CD8-positive, alpha-beta memory T cell (primary cell): ENCODE measurements around the gene LEPROT. TPM values are rescaled to one million over a fixed set of nuclear protein-coding genes. Genes with fewer than 3 reads are reported as not detected.
"Not testable (repeated sequence)": the region's sequence is repeated elsewhere in the genome, so short reads cannot be mapped to it uniquely, and the experiment has no call there.

ENCODE experiments used
- CTCF ChIA-PET: fragments of 350-600 bp; sonication (Branson Sonifier 250); formaldehyde crosslinking; loops from one replicate; lab custom pipeline; 2021; ENCODE audit warnings: antibody characterized with exemption; lab: Charles Lee
- POLR2A ChIA-PET: fragments of 350-600 bp; sonication (Branson Sonifier 250); formaldehyde crosslinking; loops from one replicate; lab custom pipeline; 2021; ENCODE audit warnings: antibody characterized with exemption; lab: Charles Lee
- DNase-seq, 5 donors: peaks; one replicate each; pipeline versions ENCODE4 v3.0.0 to v3.0.0-alpha.2; 2020 to 2022; ENCODE audit warnings: mixed read lengths in 1 of 5
- H3K27ac ChIP-seq: one replicate; pipeline ENCODE4 v1.7.0; 2013; ENCODE audit warnings: low read depth, mild to moderate bottlenecking, low read length, moderate library complexity
- H3K27me3 ChIP-seq: 2 replicates; pipeline ENCODE4 v1.7.0; 2013; ENCODE audit warnings: low read length, mild to moderate bottlenecking; ENCODE audit not compliant: insufficient read depth, poor library complexity, severe bottlenecking
- H3K36me3 ChIP-seq: 2 replicates; pipeline ENCODE4 v1.7.0; 2013; ENCODE audit warnings: mild to moderate bottlenecking, low read length, moderate library complexity; ENCODE audit not compliant: insufficient read depth
- H3K4me1 ChIP-seq: 2 replicates; pipeline ENCODE4 v1.7.0; 2013; ENCODE audit warnings: mild to moderate bottlenecking, low read length, moderate library complexity; ENCODE audit not compliant: insufficient read depth
- H3K4me3 ChIP-seq: 2 replicates; pipeline ENCODE4 v1.7.0; 2013; ENCODE audit warnings: mild to moderate bottlenecking, low read length
- H3K9me3 ChIP-seq: 2 replicates; pipeline ENCODE4 v1.7.0; 2013; ENCODE audit warnings: mild to moderate bottlenecking, low read length
- H3K27ac Mint-ChIP-seq, 8 donors: one replicate each; pipeline ENCODE4 v1.8.0; 2020 to 2021; ENCODE audit warnings: mixed read lengths in 8 of 8, mild to moderate bottlenecking in 6 of 8, inconsistent platforms in 3 of 8, moderate library complexity in 3 of 8
- H3K27me3 Mint-ChIP-seq, 2 donors: one replicate each; pipeline ENCODE4 v1.8.0; 2020 to 2021; ENCODE audit warnings: mixed read lengths in 2 of 2, mild to moderate bottlenecking in 1 of 2, moderate library complexity in 1 of 2
- H3K36me3 Mint-ChIP-seq, 3 donors: one replicate each; pipeline ENCODE4 v1.8.0; 2020 to 2021; ENCODE audit warnings: mixed read lengths in 3 of 3, inconsistent platforms in 1 of 3, mild to moderate bottlenecking in 1 of 3
- H3K4me1 Mint-ChIP-seq, 3 donors: one replicate each; pipeline ENCODE4 v1.8.0; 2020 to 2021; ENCODE audit warnings: mixed read lengths in 3 of 3, inconsistent platforms in 1 of 3, mild to moderate bottlenecking in 1 of 3
- H3K4me3 Mint-ChIP-seq, 7 donors: one replicate each; pipeline ENCODE4 v1.8.0; 2020 to 2021; ENCODE audit warnings: mixed read lengths in 7 of 7, mild to moderate bottlenecking in 6 of 7, moderate library complexity in 4 of 7, inconsistent platforms in 2 of 7
- H3K9me3 Mint-ChIP-seq, 5 donors: one replicate each; pipeline ENCODE4 v1.8.0; 2020 to 2022; ENCODE audit warnings: mixed read lengths in 5 of 5, mild to moderate bottlenecking in 3 of 5, moderate library complexity in 2 of 5, inconsistent platforms in 1 of 5
- polyA plus RNA-seq: library from polyadenylated mRNA; unstranded; fragments of 300-500 nt; fragmentation: Illumina TruSeq; gene quantifications from one replicate; pipeline ENCODE4 v1.2.3, GENCODE V29; 2021
- total RNA-seq, 2 experiments: library from RNA; stranded (reverse); gene quantifications; one replicate each; pipeline ENCODE4 v1.2.3, GENCODE V29; 2021

Gene LEPROT
- total RNA-seq (10 to 100 TPM; 16.4 to 21.6 TPM), polyA plus RNA-seq (18.1 TPM)

GRCh38 chr1:65420590-65421350 lies at the start of gene LEPROT, which contains the start of gene LEPR:
TSS of gene LEPROT (plus strand) at chr1:65420668. CDS start at chr1:65420725, 57 bp downstream.
TSS of gene LEPR (plus strand) at chr1:65420668. CDS start at chr1:65565566, 144,898 bp downstream.
- Mint-ChIP-seq H3K27me3 (peaks cover 0 to 1% of the 10 kb centered on the region in 2 donors), H3K36me3 (peaks cover 0 to 13% (median 6%) of the 10 kb centered on the region in 3 donors), H3K9me3 (no peaks in the 10 kb centered on the region), H3K4me1 (peaks cover 16 to 23% (median 22%) of the 10 kb centered on the region in 3 donors), H3K27ac (peak within 1 kb of the TSS; percentile 83 to 97 (median 94)), H3K4me3 (no peak within 1 kb of the TSS)
- peak within 1 kb of the TSS; percentile 87 for H3K4me3 ChIP-seq
- DNase-seq, result no peak
- no peaks in the 10 kb centered on the region for H3K9me3 ChIP-seq
- POLR2A ChIA-PET, result interaction anchor here (0.7 to 2.1 kb wide), 3 partner anchors 11 to 1504 kb away, joined by 3 to 21 read pairs (median 4); partner anchors contain the start of genes DNAI4 and MIER1
- peak within 1 kb of the TSS; percentile 74 for H3K27ac ChIP-seq
- H3K4me1 ChIP-seq, result peaks cover 23% of the 10 kb centered on the region
- no peaks in the 10 kb centered on the region for H3K27me3 ChIP-seq
- H3K36me3 ChIP-seq, result no peaks in the 10 kb centered on the region
- CTCF ChIA-PET, result interaction anchor here (0.6 to 2.2 kb wide), 5 partner anchors 8 to 267 kb away, joined by 3 to 9 read pairs (median 5); no protein-coding TSS in a partner anchor

GRCh38 chr1:65371544-65371943 lies 48.9 kb upstream of the LEPROT start:
- Mint-ChIP-seq H3K36me3 (peaks cover 0 to 10% (median 4%) of the 10 kb centered on the region in 3 donors), H3K9me3 (no peaks in the 10 kb centered on the region), H3K4me1 (no peaks in the 10 kb centered on the region), H3K27me3 (peaks cover 0 to 3% of the 10 kb centered on the region in 2 donors), H3K27ac (no peak overlapping the region), H3K4me3 (no peak overlapping the region)
- no peak overlapping the region for H3K27ac ChIP-seq
- ChIA-PET POLR2A (no interaction called here), CTCF (no interaction called here)
- no peak overlapping the region for H3K4me3 ChIP-seq
- H3K27me3 ChIP-seq, result no peaks in the 10 kb centered on the region
- no peaks in the 10 kb centered on the region for H3K9me3 ChIP-seq
- H3K36me3 ChIP-seq, result no peaks in the 10 kb centered on the region
- no peaks in the 10 kb centered on the region for H3K4me1 ChIP-seq
- DNase-seq, result no peak

- CTCF ChIA-PET, result no interaction called here
- Histone ChIP-seq H3K36me3 (no peaks in the 10 kb centered on the region), H3K27me3 (no peaks in the 10 kb centered on the region), H3K4me3 (no peak overlapping the region), H3K9me3 (no peaks in the 10 kb centered on the region), H3K27ac (no peak overlapping the region), H3K4me1 (no peaks in the 10 kb centered on the region)
- DNase-seq, result no peak
- H3K36me3 Mint-ChIP-seq, result peaks cover 0 to 10% (median 0%) of the 10 kb centered on the region in 3 donors
- H3K4me1 Mint-ChIP-seq, result no peaks in the 10 kb centered on the region
- H3K9me3 Mint-ChIP-seq, result no peaks in the 10 kb centered on the region
- POLR2A ChIA-PET, result no interaction called here
- no peak overlapping the region for H3K4me3 Mint-ChIP-seq
- peak overlapping the region in 1 of 8 donors; percentile 21 for H3K27ac Mint-ChIP-seq
- peaks cover 0 to 3% of the 10 kb centered on the region in 2 donors for H3K27me3 Mint-ChIP-seq
These were observed 47.9 kb upstream of the LEPROT start for GRCh38 chr1:65372557-65372956.

DNA sequence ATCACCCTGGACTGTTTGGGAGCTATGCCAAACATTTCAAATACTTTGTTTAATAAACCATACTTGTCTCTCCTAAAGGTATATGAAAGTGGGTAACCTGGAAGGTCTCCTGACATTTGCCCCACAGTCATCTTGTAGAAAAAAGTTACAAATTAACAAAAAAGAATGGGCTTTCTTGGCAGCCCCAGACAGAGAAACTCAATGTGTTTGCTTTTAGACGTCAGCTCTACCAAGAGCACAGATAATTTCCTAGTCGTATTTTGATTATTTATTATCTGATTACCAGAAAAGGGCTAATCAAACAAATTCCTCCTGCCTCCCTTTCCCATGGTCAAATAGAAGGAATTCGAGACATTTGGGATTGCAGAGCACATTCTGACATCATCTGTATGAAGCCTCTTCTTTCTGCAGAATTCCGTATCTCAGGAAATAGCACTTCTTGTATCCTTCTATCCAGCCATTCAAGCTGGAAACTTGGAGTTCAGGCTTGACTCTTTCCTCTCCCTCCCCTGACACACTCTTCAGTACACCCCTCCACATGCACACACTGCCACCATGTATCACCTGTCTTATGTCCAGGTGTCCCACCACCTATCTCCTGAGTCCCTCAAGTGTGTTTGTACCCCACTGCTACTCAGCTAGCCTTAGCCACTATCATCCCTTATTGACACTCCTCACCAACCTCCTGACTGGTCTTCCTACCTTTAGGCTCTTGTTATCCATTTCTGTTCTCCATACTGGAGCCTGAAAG lies 42.8 kb upstream of the LEPROT start:
- Histone ChIP-seq H3K27ac (no peak overlapping the region), H3K36me3 (no peaks in the 10 kb centered on the region), H3K4me3 (no peak overlapping the region), H3K27me3 (no peaks in the 10 kb centered on the region), H3K9me3 (no peaks in the 10 kb centered on the region), H3K4me1 (no peaks in the 10 kb centered on the region)
- no peak overlapping the region for H3K4me3 Mint-ChIP-seq
- H3K27me3 Mint-ChIP-seq, result no peaks in the 10 kb centered on the region
- POLR2A ChIA-PET, result no interaction called here
- CTCF ChIA-PET, result no interaction called here
- H3K4me1 Mint-ChIP-seq, result no peaks in the 10 kb centered on the region
- peaks cover 0 to under 1% (median 0%) of the 10 kb centered on the region in 5 donors for H3K9me3 Mint-ChIP-seq
- no peak overlapping the region for H3K27ac Mint-ChIP-seq
- DNase-seq, result no peak
- H3K36me3 Mint-ChIP-seq, result peaks cover 5 to 29% (median 11%) of the 10 kb centered on the region in 3 donors

GRCh38 chr1:65378247-65378946 lies 42.1 kb upstream of the LEPROT start:
- Histone ChIP-seq H3K27ac (no peak overlapping the region), H3K9me3 (no peaks in the 10 kb centered on the region), H3K4me1 (no peaks in the 10 kb centered on the region), H3K36me3 (no peaks in the 10 kb centered on the region), H3K4me3 (no peak overlapping the region), H3K27me3 (no peaks in the 10 kb centered on the region)
- POLR2A ChIA-PET, result no interaction called here
- CTCF ChIA-PET, result no interaction called here
- Mint-ChIP-seq H3K27me3 (no peaks in the 10 kb centered on the region), H3K36me3 (peaks cover 5 to 32% (median 11%) of the 10 kb centered on the region in 3 donors), H3K27ac (no peak overlapping the region), H3K4me1 (no peaks in the 10 kb centered on the region), H3K4me3 (no peak overlapping the region), H3K9me3 (peaks cover 0 to 2% (median 0%) of the 10 kb centered on the region in 5 donors)
- DNase-seq, result no peak

GRCh38 chr1:65384426-65384825 lies 36.0 kb upstream of the LEPROT start:
- H3K27me3 ChIP-seq, H3K9me3 ChIP-seq, CTCF ChIA-PET, POLR2A ChIA-PET, H3K9me3 Mint-ChIP-seq, H3K27ac Mint-ChIP-seq, H3K27ac ChIP-seq, H3K4me3 ChIP-seq, H3K4me1 ChIP-seq, DNase-seq, H3K4me3 Mint-ChIP-seq, H3K4me1 Mint-ChIP-seq, H3K27me3 Mint-ChIP-seq, H3K36me3 ChIP-seq: not testable (repeated sequence)
- H3K36me3 Mint-ChIP-seq, result peaks cover 4 to 21% (median 16%) of the 10 kb centered on the region in 3 donors

DNA sequence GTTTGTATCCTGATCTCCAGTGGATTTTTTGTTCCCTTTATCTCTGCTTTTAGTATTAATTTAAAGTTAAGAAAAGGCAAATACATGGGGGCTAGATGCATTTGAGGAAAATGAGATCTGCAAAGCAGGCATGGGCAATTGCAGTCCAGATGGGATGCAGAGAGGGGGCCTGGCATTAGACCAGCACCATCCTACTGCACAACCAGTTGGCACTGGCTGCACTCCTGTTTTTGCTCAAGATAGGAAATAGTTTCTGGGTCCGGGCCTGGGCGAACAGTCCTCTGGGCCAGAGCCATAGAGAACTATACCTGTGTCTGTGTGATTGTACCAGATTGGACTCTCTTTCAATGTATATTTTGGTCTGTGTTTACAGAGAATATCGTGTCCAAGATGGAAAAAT lies 34.0 kb upstream of the LEPROT start:
- H3K4me1 Mint-ChIP-seq, result no peaks in the 10 kb centered on the region
- Histone ChIP-seq H3K4me3 (no peak overlapping the region), H3K36me3 (no peaks in the 10 kb centered on the region), H3K9me3 (no peaks in the 10 kb centered on the region), H3K27me3 (no peaks in the 10 kb centered on the region), H3K4me1 (no peaks in the 10 kb centered on the region), H3K27ac (no peak overlapping the region)
- peaks cover 1 to 21% (median 8%) of the 10 kb centered on the region in 3 donors for H3K36me3 Mint-ChIP-seq
- no peak for DNase-seq
- POLR2A ChIA-PET, result no interaction called here
- no peak overlapping the region for H3K4me3 Mint-ChIP-seq
- CTCF ChIA-PET, result no interaction called here
- peaks cover 0 to 2% (median 0%) of the 10 kb centered on the region in 5 donors for H3K9me3 Mint-ChIP-seq
- no peak overlapping the region for H3K27ac Mint-ChIP-seq
- no peaks in the 10 kb centered on the region for H3K27me3 Mint-ChIP-seq
